Smooth muscle cell (in vitro differentiated cells): ENCODE measurements around the gene SEC22A. TPM values are rescaled to one million over a fixed set of nuclear protein-coding genes. Genes with fewer than 3 reads are reported as not detected.

Experiments
- DNase-seq: peaks from one replicate; lab custom pipeline; 2025; ENCODE audit not compliant: unreplicated experiment; lab: John Stamatoyannopoulos, UW
- H2AFZ ChIP-seq: fragments of 200-600 bp; sonication (generic); 2 replicates; pipeline ENCODE4 v1.6.0; 2016; ENCODE audit warnings: antibody characterized with exemption, low read depth, mild to moderate bottlenecking
- H3F3A ChIP-seq: fragments of 200-600 bp; sonication (generic); 2 replicates; pipeline ENCODE4 v1.6.0; 2017; ENCODE audit warnings: antibody characterized with exemption, low read depth
- H3K27ac ChIP-seq: fragments of 200-600 bp; sonication (generic); 2 replicates; pipeline ENCODE4 v1.5.1; 2016; ENCODE audit warnings: low read depth, mild to moderate bottlenecking
- H3K27me3 ChIP-seq: fragments of 200-600 bp; sonication (generic); 2 replicates; pipeline ENCODE4 v1.6.1; 2016; ENCODE audit warnings: low read depth, mild to moderate bottlenecking
- H3K36me3 ChIP-seq: fragments of 200-600 bp; sonication (generic); 2 replicates; pipeline ENCODE4 v1.5.1; 2016; ENCODE audit warnings: low read depth
- H3K4me1 ChIP-seq: fragments of 200-600 bp; sonication (generic); 2 replicates; pipeline ENCODE4 v1.5.1; 2016; ENCODE audit warnings: low read depth
- H3K4me2 ChIP-seq: fragments of 200-600 bp; sonication (generic); 2 replicates; pipeline ENCODE4 v1.6.0; 2016; ENCODE audit warnings: mild to moderate bottlenecking
- H3K4me3 ChIP-seq: fragments of 200-600 bp; sonication (generic); 2 replicates; pipeline ENCODE4 v1.5.1; 2016; ENCODE audit warnings: mild to moderate bottlenecking
- H3K79me2 ChIP-seq: fragments of 200-600 bp; sonication (generic); 2 replicates; pipeline ENCODE4 v1.6.0; 2016; ENCODE audit warnings: low read depth, mild to moderate bottlenecking
- H3K9ac ChIP-seq: fragments of 200-600 bp; sonication (generic); 2 replicates; pipeline ENCODE4 v1.6.0; 2016; ENCODE audit warnings: low read depth
- H3K9me3 ChIP-seq: fragments of 200-600 bp; sonication (generic); replicated peaks from 2 replicates; pipeline ENCODE4 v1.5.1; 2016; ENCODE audit warnings: low read depth
- H4K20me1 ChIP-seq: fragments of 200-600 bp; sonication (generic); 2 replicates; pipeline ENCODE4 v1.6.0; 2016; ENCODE audit warnings: low read depth
- WGBS: methylation state at CpG from one replicate; pipeline ENCODE4 v1.1.7; 2016; ENCODE audit warnings: low lambda C conversion rate; 5-methylcytosine and 5-hydroxymethylcytosine counted together
- polyA plus RNA-seq: library from polyadenylated mRNA; unstranded; fragments of >200 nt; fragmentation: Nextera tagmentation; extraction: Ambion mirVana; gene quantifications from 2 replicates; pipeline ENCODE4 v1.2.1, GENCODE V29; 2016
- total RNA-seq: library from RNA; depleted of rRNA; stranded (reverse); fragments of >200 nt; gene quantifications from 2 replicates; pipeline ENCODE4 v1.2.3, GENCODE V29; 2014
- TF ChIP-seq, protein P1 (sequence below): fragments of 200-600 bp; sonication (generic); IDR thresholded peaks from 2 replicates; pipeline ENCODE4 v1.5.1; 2017; ENCODE audit warnings: borderline replicate concordance, mild to moderate bottlenecking, antibody characterized with exemption; ENCODE audit not compliant: insufficient read depth, poor library complexity, severe bottlenecking

Gene SEC22A
- total and polyA plus RNA-seq, 2 experiments from 2014 or later: 30.7 to 34.2 TPM

DNA sequence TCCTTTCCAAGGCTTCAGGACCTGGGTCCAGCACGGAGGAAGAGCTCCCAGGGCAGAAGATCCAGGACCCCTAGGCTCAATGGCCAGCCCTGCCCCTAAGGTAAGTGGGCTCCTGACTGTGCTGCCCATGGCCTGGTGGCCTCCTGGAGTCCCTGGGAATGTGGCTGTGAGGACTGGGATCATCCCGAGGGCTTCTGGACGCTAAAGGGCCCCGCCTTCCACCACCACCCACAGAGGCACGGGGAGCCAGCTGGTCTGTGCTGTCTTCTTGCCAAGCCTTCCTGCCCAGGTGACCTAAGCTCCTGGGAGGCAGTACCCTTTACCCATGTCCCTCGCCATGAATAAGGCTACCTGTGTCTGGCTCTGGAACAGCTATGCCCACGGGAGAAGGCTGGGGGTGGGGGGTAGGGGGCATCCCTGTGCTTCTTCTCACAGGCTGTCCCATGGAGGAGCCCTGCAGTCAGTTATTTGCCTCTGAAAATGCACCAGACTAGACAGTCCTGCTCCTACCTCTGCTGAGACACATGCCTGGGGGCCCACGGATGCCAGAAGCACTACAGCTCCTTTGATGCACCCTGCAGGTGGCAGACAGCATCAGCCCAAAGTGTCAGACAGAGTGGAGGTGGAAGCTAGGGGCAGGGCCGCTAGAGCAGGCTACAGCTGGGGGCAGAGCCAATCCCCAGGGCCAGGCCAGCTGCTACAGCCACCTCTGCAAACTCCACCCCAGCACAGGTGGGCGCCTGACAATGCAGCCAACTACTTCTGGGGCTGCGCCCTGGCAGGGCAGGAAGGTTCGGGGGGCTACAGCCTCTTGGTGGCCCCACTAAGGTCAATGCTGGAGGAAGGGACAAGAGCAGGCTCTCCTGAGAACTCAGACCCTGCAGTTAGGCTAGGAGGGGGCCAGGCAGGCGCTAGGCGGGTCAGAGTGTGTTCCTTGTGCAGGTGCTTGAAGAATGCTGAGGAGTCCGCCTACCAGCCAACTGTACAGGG lies 90.9 kb downstream of the SEC22A start:
- Histone ChIP-seq H3K4me2 (no peak overlapping the region), H3K4me3 (no peak overlapping the region), H3K36me3 (no peaks in the 10 kb centered on the region), H3K9ac (no peak overlapping the region), H2AFZ (no peak overlapping the region), H4K20me1 (no peaks in the 10 kb centered on the region), H3F3A (no peaks in the 10 kb centered on the region), H3K27ac (no peak overlapping the region), H3K79me2 (no peaks in the 10 kb centered on the region), H3K27me3 (no peaks in the 10 kb centered on the region), H3K4me1 (no peaks in the 10 kb centered on the region), H3K9me3 (no peaks in the 10 kb centered on the region)
- no peak for DNase-seq
- 80% methylated on average over 15 of the region's 15 CpGs for WGBS
- TF ChIP-seq, protein P1, sequence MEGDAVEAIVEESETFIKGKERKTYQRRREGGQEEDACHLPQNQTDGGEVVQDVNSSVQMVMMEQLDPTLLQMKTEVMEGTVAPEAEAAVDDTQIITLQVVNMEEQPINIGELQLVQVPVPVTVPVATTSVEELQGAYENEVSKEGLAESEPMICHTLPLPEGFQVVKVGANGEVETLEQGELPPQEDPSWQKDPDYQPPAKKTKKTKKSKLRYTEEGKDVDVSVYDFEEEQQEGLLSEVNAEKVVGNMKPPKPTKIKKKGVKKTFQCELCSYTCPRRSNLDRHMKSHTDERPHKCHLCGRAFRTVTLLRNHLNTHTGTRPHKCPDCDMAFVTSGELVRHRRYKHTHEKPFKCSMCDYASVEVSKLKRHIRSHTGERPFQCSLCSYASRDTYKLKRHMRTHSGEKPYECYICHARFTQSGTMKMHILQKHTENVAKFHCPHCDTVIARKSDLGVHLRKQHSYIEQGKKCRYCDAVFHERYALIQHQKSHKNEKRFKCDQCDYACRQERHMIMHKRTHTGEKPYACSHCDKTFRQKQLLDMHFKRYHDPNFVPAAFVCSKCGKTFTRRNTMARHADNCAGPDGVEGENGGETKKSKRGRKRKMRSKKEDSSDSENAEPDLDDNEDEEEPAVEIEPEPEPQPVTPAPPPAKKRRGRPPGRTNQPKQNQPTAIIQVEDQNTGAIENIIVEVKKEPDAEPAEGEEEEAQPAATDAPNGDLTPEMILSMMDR: no peak

DNA sequence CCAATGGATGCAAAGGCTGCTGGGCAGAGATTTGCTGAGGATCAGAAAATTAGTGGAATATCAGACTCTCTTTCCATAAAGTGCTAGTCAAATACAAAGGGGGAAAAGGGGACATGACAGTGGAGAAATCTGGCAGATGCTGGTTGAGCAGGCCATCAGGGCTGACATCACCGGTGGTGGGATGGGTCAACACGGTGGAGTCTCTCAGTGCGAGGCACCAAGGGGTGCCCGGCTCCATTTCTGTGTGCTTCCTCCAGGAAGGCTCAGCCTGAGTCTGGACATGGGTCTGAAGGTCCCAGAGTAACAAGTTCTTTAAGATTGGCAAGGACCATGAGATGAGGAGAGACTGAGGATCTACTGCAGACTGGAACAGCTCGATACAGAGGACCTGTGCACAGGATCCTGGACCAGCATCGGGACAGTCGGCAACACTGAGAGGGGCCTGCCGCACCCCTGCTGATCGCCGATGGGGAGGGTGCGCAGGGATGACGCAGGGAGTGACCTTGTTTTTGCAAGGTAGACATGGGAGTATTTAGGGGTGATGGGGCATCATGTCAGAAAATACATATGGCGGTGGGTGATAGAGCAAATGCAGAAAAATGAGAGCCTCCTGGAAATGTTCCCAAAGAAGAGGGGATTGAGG lies 92.7 kb downstream of the SEC22A start:
- no peaks in the 10 kb centered on the region for H3K79me2 ChIP-seq
- DNase-seq: no peak
- no peaks in the 10 kb centered on the region for H3F3A ChIP-seq
- no peaks in the 10 kb centered on the region for H4K20me1 ChIP-seq
- no peak overlapping the region for H3K4me2 ChIP-seq
- TF ChIP-seq, protein P1: no peak
- 94% methylated on average over 13 of the region's 13 CpGs for WGBS
- no peak overlapping the region for H3K4me3 ChIP-seq
- H3K4me1 ChIP-seq: no peaks in the 10 kb centered on the region
- no peaks in the 10 kb centered on the region for H3K36me3 ChIP-seq
- no peak overlapping the region for H3K27ac ChIP-seq
- H3K27me3 ChIP-seq: no peaks in the 10 kb centered on the region
- no peak overlapping the region for H2AFZ ChIP-seq
- H3K9ac ChIP-seq: no peak overlapping the region
- no peaks in the 10 kb centered on the region for H3K9me3 ChIP-seq

DNA sequence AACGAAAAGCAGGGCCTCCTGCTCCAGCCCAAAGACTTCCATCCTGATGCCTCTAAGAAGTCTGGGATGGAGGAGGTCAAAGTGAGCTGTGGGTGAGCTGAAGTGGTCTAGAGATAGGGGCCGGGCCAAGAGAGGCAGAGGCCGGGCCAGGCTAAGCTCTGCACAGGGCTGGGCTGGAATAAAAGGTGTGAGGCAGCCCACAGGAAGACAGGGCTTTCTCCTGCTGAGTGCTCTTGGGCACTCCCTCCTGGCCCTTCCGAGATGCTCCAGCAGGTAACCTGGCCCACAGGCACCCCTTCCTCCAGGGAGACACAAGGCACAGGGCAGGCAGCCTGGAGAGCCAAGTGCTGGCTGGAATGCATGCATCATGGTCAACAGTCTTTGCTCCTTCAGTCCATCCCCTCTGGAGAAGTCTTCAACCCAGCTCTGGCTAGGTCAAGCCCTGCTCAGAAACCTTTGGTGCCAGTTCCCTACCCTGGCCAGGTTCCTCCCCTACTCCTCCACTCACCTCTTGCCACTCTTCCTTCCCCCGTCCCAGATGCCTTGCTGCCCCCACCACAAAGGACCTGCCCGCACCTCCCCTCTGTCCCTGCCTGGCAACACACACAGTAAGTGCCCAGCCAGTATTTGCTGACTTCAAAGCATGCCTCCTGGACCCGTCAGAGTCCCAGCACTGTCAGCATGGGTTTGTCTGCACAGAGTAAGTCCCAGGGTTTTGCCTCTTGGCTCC lies 93.6 kb downstream of the SEC22A start:
- no peaks in the 10 kb centered on the region for H3K27me3 ChIP-seq
- H3K9me3 ChIP-seq: no peaks in the 10 kb centered on the region
- H3K9ac ChIP-seq: no peak overlapping the region
- no peaks in the 10 kb centered on the region for H3K4me1 ChIP-seq
- H2AFZ ChIP-seq: no peak overlapping the region
- TF ChIP-seq, protein P1: no peak
- no peaks in the 10 kb centered on the region for H3K36me3 ChIP-seq
- no peak overlapping the region for H3K27ac ChIP-seq
- no peaks in the 10 kb centered on the region for H3K79me2 ChIP-seq
- no peak overlapping the region for H3K4me2 ChIP-seq
- no peaks in the 10 kb centered on the region for H3F3A ChIP-seq
- DNase-seq: no peak
- WGBS: 81% methylated on average over 7 of the region's 7 CpGs
- H3K4me3 ChIP-seq: no peak overlapping the region
- no peaks in the 10 kb centered on the region for H4K20me1 ChIP-seq
